Liver (tissue), 3 donors: ENCODE results near the gene CYFIP2.

Source experiments
- MAX ChIP-seq: IDR thresholded peaks from 2 replicates; pipeline ENCODE4 v1.6.1; 2016; ENCODE audit warnings: antibody characterized with exemption
- SP1 ChIP-seq: IDR thresholded peaks from 2 replicates; pipeline ENCODE4 v1.6.1; 2018; ENCODE audit warnings: antibody characterized with exemption, mild to moderate bottlenecking
- TAF1 ChIP-seq: conservative IDR thresholded peaks from 2 replicates; pipeline ENCODE4 v1.6.1; 2016; ENCODE audit warnings: antibody characterized with exemption, mild to moderate bottlenecking
- TF ChIP-seq, protein P1 (sequence below): fragments of 150-350 bp; IDR thresholded peaks from 2 replicates; pipeline ENCODE4 v1.5.1; 2017; ENCODE audit warnings: improper control_type of control experiment, low read depth, low read length; ENCODE audit not compliant: missing input control
- donor health status: healthy.
- donor health status: healthy.

- no peak for TF ChIP-seq MAX
- no peak for TF ChIP-seq SP1
- TF ChIP-seq, protein P1, sequence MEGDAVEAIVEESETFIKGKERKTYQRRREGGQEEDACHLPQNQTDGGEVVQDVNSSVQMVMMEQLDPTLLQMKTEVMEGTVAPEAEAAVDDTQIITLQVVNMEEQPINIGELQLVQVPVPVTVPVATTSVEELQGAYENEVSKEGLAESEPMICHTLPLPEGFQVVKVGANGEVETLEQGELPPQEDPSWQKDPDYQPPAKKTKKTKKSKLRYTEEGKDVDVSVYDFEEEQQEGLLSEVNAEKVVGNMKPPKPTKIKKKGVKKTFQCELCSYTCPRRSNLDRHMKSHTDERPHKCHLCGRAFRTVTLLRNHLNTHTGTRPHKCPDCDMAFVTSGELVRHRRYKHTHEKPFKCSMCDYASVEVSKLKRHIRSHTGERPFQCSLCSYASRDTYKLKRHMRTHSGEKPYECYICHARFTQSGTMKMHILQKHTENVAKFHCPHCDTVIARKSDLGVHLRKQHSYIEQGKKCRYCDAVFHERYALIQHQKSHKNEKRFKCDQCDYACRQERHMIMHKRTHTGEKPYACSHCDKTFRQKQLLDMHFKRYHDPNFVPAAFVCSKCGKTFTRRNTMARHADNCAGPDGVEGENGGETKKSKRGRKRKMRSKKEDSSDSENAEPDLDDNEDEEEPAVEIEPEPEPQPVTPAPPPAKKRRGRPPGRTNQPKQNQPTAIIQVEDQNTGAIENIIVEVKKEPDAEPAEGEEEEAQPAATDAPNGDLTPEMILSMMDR: no peak
- no peak for TF ChIP-seq TAF1
Observed at GRCh38 chr5:157345485-157345884, 79.6 kb downstream of the CYFIP2 start.
